GM19438 (cell line): ENCODE results near the gene KRTAP10-12.

Experiments
- ATAC-seq: cut with Tn5 transposase; IDR thresholded peaks from one replicate; pipeline ENCODE4 v1.9.1; 2021; ENCODE audit warnings: low read depth; ENCODE audit not compliant: unreplicated experiment

Gene KRTAP10-12

GRCh38 chr21:44730951-44731579 lies 34.1 kb downstream of the KRTAP10-12 start:
- no peak for ATAC-seq

DNA sequence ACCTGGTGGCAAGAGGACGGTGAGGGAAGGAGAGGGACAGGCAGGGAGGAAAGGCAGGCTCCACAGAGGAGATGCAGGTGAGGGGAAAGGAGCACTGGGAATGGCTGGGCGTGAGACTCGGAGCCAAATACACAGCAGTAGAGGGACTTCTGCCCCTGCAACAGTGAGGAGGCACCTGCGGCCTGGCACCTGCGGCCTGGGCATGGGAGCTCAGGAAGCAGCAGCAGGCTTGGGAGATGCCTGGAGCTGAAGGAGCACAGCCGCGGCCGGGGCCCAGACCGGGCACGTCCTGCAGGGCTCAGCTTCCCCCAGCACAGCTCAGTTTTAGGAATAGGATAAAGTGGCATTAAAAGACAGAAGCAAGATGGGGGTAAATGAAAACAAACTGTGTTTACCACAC lies 35.3 kb downstream of the KRTAP10-12 start:
- ATAC-seq, result no peak

- no peak for ATAC-seq
Measured at GRCh38 chr21:44732956-44733355, 36.0 kb downstream of the KRTAP10-12 start.

DNA sequence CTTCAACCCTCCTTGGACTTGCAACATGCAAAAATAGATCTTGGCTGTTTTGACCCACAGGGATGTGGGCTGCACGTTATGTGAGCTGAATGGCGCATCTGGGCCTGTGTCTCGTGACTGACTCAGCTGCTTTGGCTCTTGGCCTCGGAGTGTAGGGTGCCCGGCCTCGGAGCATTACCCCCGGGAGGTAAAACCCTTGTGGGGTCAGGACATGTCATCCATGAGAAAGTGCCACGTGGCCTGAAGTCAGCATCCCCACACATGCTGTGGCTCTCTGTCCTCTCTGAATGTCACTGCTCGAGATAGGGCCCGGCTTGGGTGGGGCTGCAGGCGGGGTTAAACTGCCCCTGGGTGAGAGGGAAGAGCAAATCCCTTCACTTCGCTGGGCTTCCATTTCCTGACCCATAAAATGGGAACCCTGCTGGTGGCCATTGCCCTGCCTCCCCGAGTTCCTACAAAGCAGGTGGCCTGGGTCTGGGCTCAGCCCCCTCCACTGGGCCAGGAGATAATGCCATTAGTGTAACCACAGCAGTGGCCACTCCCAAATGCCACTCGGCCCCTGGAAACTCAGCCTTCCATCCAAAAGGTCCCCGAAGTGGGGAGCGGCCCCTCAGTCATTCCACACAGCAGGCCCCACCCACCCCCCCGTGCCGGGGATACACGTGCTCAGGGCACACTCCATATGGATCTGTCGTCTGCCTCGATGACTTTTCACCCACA lies 37.2 kb downstream of the KRTAP10-12 start:
- ATAC-seq, result no peak

DNA sequence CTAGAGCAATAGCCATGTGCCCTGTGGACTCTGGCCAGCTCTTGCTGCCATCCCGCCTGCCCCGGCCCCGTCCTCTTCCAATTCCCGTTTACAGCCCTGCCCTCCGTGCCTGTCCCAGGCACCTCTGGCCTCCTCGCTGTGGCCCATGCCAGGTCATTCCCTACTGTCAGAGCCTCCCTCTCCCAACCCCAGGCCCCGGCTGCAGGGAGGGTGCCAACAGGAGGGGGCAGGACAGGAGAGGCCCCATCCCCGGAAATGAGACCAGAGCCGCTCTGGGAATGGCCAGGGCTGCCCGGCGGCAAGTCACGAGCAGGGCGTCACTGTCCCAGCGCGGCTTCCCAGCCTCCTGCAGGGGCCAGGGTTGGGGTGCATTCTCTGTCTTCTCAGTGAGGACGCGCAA lies 37.9 kb downstream of the KRTAP10-12 start:
- no peak for ATAC-seq

DNA sequence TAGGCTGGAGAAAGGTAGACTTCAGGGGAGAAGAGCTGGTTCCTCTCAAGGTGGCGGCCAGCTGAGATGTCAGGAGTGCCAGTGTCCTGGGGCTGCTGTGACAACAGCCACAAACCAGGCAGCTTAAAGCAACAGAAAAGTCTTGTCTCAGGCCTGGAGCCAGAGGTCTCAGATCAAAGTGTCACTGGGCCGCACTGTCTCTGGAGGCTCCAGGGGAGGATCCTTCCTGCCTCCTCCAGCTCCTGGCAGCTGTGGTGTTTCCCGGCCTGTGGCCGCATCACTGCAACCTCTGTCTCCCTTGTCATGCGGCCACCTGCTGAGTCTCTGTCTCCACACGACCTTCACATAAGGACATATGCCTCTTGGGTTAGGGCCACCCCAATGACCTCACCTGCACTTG lies 38.8 kb downstream of the KRTAP10-12 start:
- ATAC-seq, result no peak

- no peak for ATAC-seq
Measured at GRCh38 chr21:44736291-44737004, 39.5 kb downstream of the KRTAP10-12 start.

DNA sequence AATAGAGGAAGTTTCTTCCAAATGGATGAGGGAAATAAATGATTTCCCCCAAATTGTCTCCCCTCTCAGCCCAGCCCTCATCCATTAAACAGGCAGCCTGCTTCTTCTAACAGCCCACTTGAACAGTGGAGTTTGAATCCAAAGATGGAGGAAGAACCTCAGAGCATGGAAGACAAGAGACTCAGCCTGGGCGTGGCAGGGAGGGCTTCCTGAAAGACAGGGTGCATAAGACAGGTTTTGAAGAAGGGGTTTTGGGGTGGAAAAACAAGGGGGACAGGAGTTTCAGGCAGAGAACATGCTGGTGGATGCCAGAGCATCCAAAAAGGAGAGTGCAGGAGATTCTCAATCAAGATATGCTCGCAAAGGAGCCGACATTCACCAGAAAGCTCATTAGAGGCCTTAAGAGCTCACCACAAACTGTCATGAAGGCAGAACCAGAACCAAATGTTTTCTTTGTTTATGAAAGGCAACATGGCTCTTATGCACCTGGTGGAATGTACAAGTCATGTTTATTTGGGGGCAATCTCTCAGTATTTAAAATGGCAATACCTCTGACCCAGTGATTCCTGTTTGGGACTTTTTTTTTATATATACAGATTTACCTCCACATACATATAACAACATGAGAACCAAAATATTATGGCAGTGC lies 40.9 kb downstream of the KRTAP10-12 start:
- ATAC-seq, result no peak

DNA sequence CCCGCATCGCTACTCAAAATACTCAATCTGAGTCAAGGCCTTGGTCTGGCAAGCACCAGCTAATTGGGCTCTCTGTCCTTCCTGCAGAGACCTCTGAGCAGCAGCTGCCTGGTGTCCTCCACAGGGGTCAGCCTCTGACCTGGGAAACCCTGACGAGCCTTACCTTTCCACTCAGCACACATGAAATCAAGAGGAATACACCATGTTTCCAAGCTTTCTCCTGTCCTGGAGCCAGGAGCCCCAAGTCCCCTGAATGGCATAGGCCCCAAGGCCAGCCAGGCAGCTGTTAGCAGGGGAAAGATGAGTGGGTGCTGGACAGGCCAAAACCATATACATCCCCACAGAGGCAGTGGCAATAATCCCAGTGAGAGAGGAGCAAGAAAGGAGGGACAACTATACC lies 41.6 kb downstream of the KRTAP10-12 start:
- no peak for ATAC-seq

GRCh38 chr21:44739316-44739715 lies 42.3 kb downstream of the KRTAP10-12 start:
- no peak for ATAC-seq

- ATAC-seq, result no peak
Measured at GRCh38 chr21:44740742-44741141, 43.8 kb downstream of the KRTAP10-12 start.

- ATAC-seq, result no peak
Measured at GRCh38 chr21:44741921-44742320, 44.9 kb downstream of the KRTAP10-12 start.

DNA sequence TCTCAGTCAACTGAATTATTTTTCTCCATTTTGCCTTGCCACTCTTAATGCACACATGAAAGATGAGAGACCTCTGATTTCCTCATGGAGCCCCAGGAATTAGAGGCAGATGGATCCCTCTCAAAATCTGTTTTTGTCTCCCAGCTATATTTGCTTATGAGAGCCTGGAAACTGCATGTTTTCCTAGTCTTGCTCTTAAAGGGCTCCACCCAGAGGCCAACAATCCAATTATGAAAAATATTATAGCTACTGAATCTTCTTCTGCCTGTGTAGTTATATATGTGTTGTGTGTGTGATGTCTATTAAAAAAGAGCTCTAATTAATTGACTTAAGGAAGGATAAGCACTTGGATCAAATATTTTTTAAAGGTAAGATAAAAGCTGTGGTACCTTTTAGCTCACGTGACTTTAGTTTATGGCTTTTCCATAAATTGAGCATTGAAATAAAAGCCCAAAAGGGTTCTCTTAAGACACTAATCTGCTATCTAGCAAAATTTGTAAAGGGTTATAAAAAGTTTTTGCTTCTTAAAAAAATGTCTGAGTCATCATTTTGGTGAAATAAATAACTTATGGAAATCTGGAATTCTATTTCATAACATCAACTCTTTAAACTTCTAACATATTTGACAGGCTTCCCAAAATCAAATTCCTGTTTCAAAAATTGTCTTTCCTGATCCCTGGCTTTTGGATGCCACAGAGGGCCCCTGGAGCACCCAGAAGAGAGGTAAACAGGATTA lies 45.6 kb downstream of the KRTAP10-12 start:
- ATAC-seq, result no peak
